Uterus (tissue), 2 donors: Measurements from ENCODE around the gene NTF3.

ENCODE experiments used
- CTCF ChIP-seq, 4 experiments: fragments of 200-600 bp in 2 of 4; fragments of 450-650 bp in 2 of 4; sonication (generic) in 2 of 4; IDR thresholded peaks; one replicate each; pipeline ENCODE4 v1.5.1; 2016 to 2019; ENCODE audit warnings: antibody characterized with exemption in 4 of 4, mild to moderate bottlenecking in 2 of 4, moderate library complexity in 1 of 4
- POLR2A ChIP-seq, 2 donors: fragments of 450-650 bp; IDR thresholded peaks; one replicate each; pipeline ENCODE4 v1.6.1; 2016; ENCODE audit warnings: antibody characterized with exemption in 2 of 2, mild to moderate bottlenecking in 1 of 2, moderate library complexity in 1 of 2

- TF ChIP-seq POLR2A (IDR thresholded peaks at IDR 0.05): no peak
- no peak for TF ChIP-seq CTCF (IDR thresholded peaks at IDR 0.05)
Observed at GRCh38 chr12:5440978-5441377, 9.1 kb downstream of the NTF3 start.
